ENCODE results near the gene NHEJ1. TPM values are rescaled to one million over a fixed set of nuclear protein-coding genes. Genes with fewer than 3 reads are reported as not detected.

NHEJ1 gene
- total and polyA plus RNA-seq, 2 of the 13 experiments (the other 11 are each of a cell fraction or from before 2014, with no cell fraction given), result 30.0 to 30.7 TPM

- 0 out of 2 replicates have a peak, but pooled peaks have one; percentile 66 for TF ChIP-seq ATF6 (CRISPR knock-in tag; conservative IDR thresholded peaks at IDR 0.05)
- peak; percentile 80; the same call in 1 of the 2 replicates for TF ChIP-seq SIX4 (CRISPR knock-in tag; IDR thresholded peaks at IDR 0.05)
- no peak for TF ChIP-seq PHB2 (IDR thresholded peaks at IDR 0.05; ENCODE audit: partially characterized antibody)
- TF ChIP-seq ZBTB44 (CRISPR knock-in tag; IDR thresholded peaks at IDR 0.05), result peak; percentile 90; the same call in 1 of the 2 replicates
- TF ChIP-seq ZNF564 (CRISPR knock-in tag; IDR thresholded peaks at IDR 0.05), result 0 out of 2 replicates have a peak, but pooled peaks have one; percentile 45
- TF ChIP-seq REST (IDR thresholded peaks at IDR 0.05; ENCODE audit: borderline replicate concordance in 1 of 2, low read depth in 1 of 2, low read length in 2 of 2), result peak in 1 of 2 experiments; percentile 99
- TF ChIP-seq HMGA1 (CRISPR knock-in tag; conservative IDR thresholded peaks at IDR 0.05), result no peak
- peak; percentile 70 for TF ChIP-seq RXRB (CRISPR knock-in tag; IDR thresholded peaks at IDR 0.05; ENCODE audit: borderline replicate concordance)
- TF ChIP-seq MBNL3 (CRISPR knock-in tag; conservative IDR thresholded peaks at IDR 0.05), result no peak
- TF ChIP-seq ZBTB25 (CRISPR knock-in tag; IDR thresholded peaks at IDR 0.05), result peak; percentile 79
- no peak for TF ChIP-seq ZNF446 (CRISPR knock-in tag; IDR thresholded peaks at IDR 0.05)
- 0 out of 2 replicates have a peak, but pooled peaks have one; percentile 63 for TF ChIP-seq MED13 (CRISPR knock-in tag; IDR thresholded peaks at IDR 0.05)
- TF ChIP-seq ARNT2 (CRISPR knock-in tag; IDR thresholded peaks at IDR 0.05; ENCODE audit: low read depth), result 0 out of 2 replicates have a peak, but pooled peaks have one; percentile 65
- TF ChIP-seq GPBP1L1 (CRISPR knock-in tag; IDR thresholded peaks at IDR 0.05), result no peak
- peak; percentile 70; the same call in 1 of the 2 replicates for TF ChIP-seq JUNB (CRISPR knock-in tag; IDR thresholded peaks at IDR 0.05; ENCODE audit: borderline replicate concordance)
- no peak for TF ChIP-seq PBX2 (CRISPR knock-in tag; IDR thresholded peaks at IDR 0.05)
- TF ChIP-seq ELF4 (CRISPR knock-in tag; IDR thresholded peaks at IDR 0.05; ENCODE audit: borderline replicate concordance), result no peak
Observed at GRCh38 chr2:219045937-219046550, 114.6 kb downstream of the NHEJ1 start (continued).

Measured in HepG2 (cell line).